ENCODE results near the gene BMP5.
"Not testable (repeated sequence)": the region's sequence is repeated elsewhere in the genome, so short reads cannot be mapped to it uniquely, and the experiment has no call there.

BMP5 gene

GRCh38 chr6:55913228-55914195 lies 38.1 kb upstream of the BMP5 start:
- TF ChIP-seq SPI1 (IDR thresholded peaks at IDR 0.05; ENCODE audit: borderline replicate concordance, low read depth) (no peak), GABPA (IDR thresholded peaks at IDR 0.05; ENCODE audit: low read depth) (no peak), POLR2AphosphoS5 (IDR thresholded peaks at IDR 0.05; ENCODE audit: low read depth) (no peak), CTCF (IDR thresholded peaks at IDR 0.05; ENCODE audit: insufficient read depth, low read length) (no peak)
- TF ChIP-seq, protein P1, sequence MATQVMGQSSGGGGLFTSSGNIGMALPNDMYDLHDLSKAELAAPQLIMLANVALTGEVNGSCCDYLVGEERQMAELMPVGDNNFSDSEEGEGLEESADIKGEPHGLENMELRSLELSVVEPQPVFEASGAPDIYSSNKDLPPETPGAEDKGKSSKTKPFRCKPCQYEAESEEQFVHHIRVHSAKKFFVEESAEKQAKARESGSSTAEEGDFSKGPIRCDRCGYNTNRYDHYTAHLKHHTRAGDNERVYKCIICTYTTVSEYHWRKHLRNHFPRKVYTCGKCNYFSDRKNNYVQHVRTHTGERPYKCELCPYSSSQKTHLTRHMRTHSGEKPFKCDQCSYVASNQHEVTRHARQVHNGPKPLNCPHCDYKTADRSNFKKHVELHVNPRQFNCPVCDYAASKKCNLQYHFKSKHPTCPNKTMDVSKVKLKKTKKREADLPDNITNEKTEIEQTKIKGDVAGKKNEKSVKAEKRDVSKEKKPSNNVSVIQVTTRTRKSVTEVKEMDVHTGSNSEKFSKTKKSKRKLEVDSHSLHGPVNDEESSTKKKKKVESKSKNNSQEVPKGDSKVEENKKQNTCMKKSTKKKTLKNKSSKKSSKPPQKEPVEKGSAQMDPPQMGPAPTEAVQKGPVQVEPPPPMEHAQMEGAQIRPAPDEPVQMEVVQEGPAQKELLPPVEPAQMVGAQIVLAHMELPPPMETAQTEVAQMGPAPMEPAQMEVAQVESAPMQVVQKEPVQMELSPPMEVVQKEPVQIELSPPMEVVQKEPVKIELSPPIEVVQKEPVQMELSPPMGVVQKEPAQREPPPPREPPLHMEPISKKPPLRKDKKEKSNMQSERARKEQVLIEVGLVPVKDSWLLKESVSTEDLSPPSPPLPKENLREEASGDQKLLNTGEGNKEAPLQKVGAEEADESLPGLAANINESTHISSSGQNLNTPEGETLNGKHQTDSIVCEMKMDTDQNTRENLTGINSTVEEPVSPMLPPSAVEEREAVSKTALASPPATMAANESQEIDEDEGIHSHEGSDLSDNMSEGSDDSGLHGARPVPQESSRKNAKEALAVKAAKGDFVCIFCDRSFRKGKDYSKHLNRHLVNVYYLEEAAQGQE (IDR thresholded peaks at IDR 0.05; ENCODE audit: insufficient replicate concordance, low read depth), result no peak

DNA sequence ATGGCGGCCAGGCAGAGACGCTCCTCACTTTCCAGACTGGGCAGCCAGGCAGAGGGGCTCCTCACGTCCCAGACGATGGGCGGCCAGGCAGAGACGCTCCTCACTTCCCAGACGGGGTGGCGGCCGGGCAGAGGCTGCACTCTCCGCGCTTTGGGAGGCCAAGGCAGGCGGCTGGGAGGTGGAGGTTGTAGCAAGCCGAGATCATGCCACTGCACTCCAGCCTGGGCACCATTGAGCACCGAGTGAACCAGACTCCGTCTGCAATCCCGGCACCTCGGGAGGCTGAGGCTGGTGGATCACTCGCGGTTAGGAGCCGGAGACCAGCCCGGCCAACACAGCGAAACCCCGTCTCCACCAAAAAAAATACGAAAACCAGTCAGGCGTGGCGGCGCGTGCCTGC lies 35.1 kb upstream of the BMP5 start:
- not testable (repeated sequence) for DNase-seq (ENCODE audit: low read depth in 1 of 2, low spot score in 1 of 2); H3K27me3 ChIP-seq (ENCODE audit: insufficient read depth, poor library complexity, severe bottlenecking); H3K27ac ChIP-seq (replicated peaks)

More at GRCh38 chr6:55913228-55914195, 38.1 kb upstream of the BMP5 start:
- no peak overlapping the region for H3K27ac ChIP-seq (replicated peaks)
- no peak overlapping the region for H3K4me3 ChIP-seq (replicated peaks; ENCODE audit: insufficient read depth, low read length)
- no peak for DNase-seq (ENCODE audit: low read depth in 1 of 2, low spot score in 1 of 2)
- H3K27me3 ChIP-seq (ENCODE audit: insufficient read depth, poor library complexity, severe bottlenecking), result no peaks in the 10 kb centered on the region

GRCh38 chr6:55909911-55910310 lies 34.5 kb upstream of the BMP5 start:
- not testable (repeated sequence) for H3K27ac ChIP-seq (replicated peaks); H3K4me3 ChIP-seq (replicated peaks; ENCODE audit: insufficient read depth, low read length); DNase-seq (ENCODE audit: low read depth in 1 of 2, low spot score in 1 of 2); H3K27me3 ChIP-seq (ENCODE audit: insufficient read depth, poor library complexity, severe bottlenecking)

More for the DNA sequence above, 35.1 kb upstream of the BMP5 start:
- H3K4me3 ChIP-seq (replicated peaks; ENCODE audit: insufficient read depth, low read length), result not testable (repeated sequence)

GRCh38 chr6:55902796-55903195 lies 27.4 kb upstream of the BMP5 start:
- DNase-seq (ENCODE audit: low read depth in 1 of 2, low spot score in 1 of 2), result no peak
- Histone ChIP-seq H3K27ac (replicated peaks) (no peak overlapping the region), H3K27me3 (ENCODE audit: insufficient read depth, poor library complexity, severe bottlenecking) (peaks cover 3% of the 10 kb centered on the region), H3K4me3 (replicated peaks; ENCODE audit: insufficient read depth, low read length) (no peak overlapping the region)
- TF ChIP-seq CTCF (IDR thresholded peaks at IDR 0.05; ENCODE audit: insufficient read depth, low read length) (no peak), SPI1 (IDR thresholded peaks at IDR 0.05; ENCODE audit: borderline replicate concordance, low read depth) (no peak), POLR2AphosphoS5 (IDR thresholded peaks at IDR 0.05; ENCODE audit: low read depth) (no peak), GABPA (IDR thresholded peaks at IDR 0.05; ENCODE audit: low read depth) (no peak)
- TF ChIP-seq, protein P1 (IDR thresholded peaks at IDR 0.05; ENCODE audit: insufficient replicate concordance, low read depth), result no peak
